Loucy (cell line): Measurements from ENCODE around the gene ABCF3.

Experiments
- EZH2phosphoT487 ChIP-seq: fragments of 200-600 bp; IDR thresholded peaks from 2 replicates; pipeline ENCODE4 v1.6.1; 2018; ENCODE audit warnings: antibody characterized with exemption, mild to moderate bottlenecking, moderate library complexity, borderline replicate concordance
- TF ChIP-seq, protein P1 (sequence below): fragments of 200-600 bp; sonication (generic); conservative IDR thresholded peaks from 2 replicates; pipeline ENCODE4 v1.5.1; 2014; ENCODE audit warnings: mild to moderate bottlenecking, antibody characterized with exemption, low read length

DNA sequence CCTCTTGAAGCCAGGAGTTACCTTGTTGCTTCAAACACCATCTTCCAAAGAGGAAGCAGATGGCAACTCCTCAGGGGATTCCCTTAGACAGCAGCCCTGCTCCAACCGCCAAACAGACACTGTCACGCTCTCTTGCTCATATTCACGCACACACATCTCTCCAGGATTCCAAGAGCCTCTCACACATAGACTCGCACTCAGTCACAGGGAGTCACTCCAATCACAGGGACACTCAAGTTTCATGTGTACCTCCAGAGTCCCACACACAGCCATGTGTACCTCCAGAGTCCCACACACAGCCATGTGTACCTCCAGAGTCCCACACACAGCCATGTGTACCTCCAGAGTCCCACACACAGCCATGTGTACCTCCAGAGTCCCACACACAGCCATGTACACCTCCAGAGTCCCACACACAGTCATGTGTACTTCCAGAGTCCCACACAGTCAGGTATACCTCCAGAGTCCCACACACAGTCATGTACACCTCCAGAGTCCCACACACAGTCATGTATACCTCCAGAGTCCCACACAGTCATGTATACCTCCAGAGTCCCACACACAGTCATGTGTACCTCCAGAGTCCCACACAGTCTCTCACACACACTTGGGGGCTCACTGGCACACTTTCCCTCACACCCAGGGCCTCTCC, 49.5 kb downstream of the ABCF3 start:
- TF ChIP-seq, protein P1, sequence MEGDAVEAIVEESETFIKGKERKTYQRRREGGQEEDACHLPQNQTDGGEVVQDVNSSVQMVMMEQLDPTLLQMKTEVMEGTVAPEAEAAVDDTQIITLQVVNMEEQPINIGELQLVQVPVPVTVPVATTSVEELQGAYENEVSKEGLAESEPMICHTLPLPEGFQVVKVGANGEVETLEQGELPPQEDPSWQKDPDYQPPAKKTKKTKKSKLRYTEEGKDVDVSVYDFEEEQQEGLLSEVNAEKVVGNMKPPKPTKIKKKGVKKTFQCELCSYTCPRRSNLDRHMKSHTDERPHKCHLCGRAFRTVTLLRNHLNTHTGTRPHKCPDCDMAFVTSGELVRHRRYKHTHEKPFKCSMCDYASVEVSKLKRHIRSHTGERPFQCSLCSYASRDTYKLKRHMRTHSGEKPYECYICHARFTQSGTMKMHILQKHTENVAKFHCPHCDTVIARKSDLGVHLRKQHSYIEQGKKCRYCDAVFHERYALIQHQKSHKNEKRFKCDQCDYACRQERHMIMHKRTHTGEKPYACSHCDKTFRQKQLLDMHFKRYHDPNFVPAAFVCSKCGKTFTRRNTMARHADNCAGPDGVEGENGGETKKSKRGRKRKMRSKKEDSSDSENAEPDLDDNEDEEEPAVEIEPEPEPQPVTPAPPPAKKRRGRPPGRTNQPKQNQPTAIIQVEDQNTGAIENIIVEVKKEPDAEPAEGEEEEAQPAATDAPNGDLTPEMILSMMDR: no peak
- TF ChIP-seq EZH2phosphoT487: no peak
